Neural cell (in vitro differentiated cells): ENCODE results near the gene ROBO1.

Experiments
- EP300 ChIP-seq: fragments of 450-650 bp; conservative IDR thresholded peaks from 2 replicates; pipeline ENCODE4 v1.6.1; 2014; ENCODE audit warnings: antibody characterized with exemption, mild to moderate bottlenecking, moderate library complexity; ENCODE audit not compliant: poor library complexity, severe bottlenecking
- EZH2 ChIP-seq: fragments of 200-600, 300-800 bp; shearing (Covaris generic), sonication (generic); IDR thresholded peaks from 2 replicates; pipeline ENCODE4 v1.6.1; 2014; ENCODE audit warnings: antibody characterized with exemption, low read length, borderline replicate concordance, mild to moderate bottlenecking; ENCODE audit not compliant: insufficient read depth, poor library complexity, severe bottlenecking
- MXI1 ChIP-seq: fragments of 450-650 bp; conservative IDR thresholded peaks from 2 replicates; pipeline ENCODE4 v1.6.1; 2014; ENCODE audit warnings: antibody characterized with exemption, mild to moderate bottlenecking; ENCODE audit not compliant: poor library complexity, severe bottlenecking
- POLR2AphosphoS5 ChIP-seq: IDR thresholded peaks from 2 replicates; pipeline ENCODE4 v1.6.1; 2012
- RAD21 ChIP-seq: fragments of 450-650 bp; conservative IDR thresholded peaks from 2 replicates; pipeline ENCODE4 v1.6.1; 2014; ENCODE audit warnings: antibody characterized with exemption, mild to moderate bottlenecking, moderate library complexity
- SMC3 ChIP-seq: fragments of 450-650 bp; conservative IDR thresholded peaks from 2 replicates; pipeline ENCODE4 v1.6.1; 2014; ENCODE audit warnings: antibody characterized with exemption, mild to moderate bottlenecking, moderate library complexity; ENCODE audit not compliant: poor library complexity
- TAF1 ChIP-seq: IDR thresholded peaks from 2 replicates; pipeline ENCODE4 v1.6.1; 2012; ENCODE audit warnings: low read depth
- TF ChIP-seq, protein P1 (sequence below): IDR thresholded peaks from 2 replicates; pipeline ENCODE4 v1.6.1; 2012; ENCODE audit warnings: borderline replicate concordance
- TF ChIP-seq, protein P2 (sequence below): fragments of 450-650 bp; IDR thresholded peaks from 2 replicates; pipeline ENCODE4 v1.5.1; 2014; ENCODE audit warnings: antibody characterized with exemption, mild to moderate bottlenecking, moderate library complexity; ENCODE audit not compliant: poor library complexity, severe bottlenecking

- TF ChIP-seq EP300 (no peak), EZH2 (no peak), TAF1 (no peak), MXI1 (no peak), POLR2AphosphoS5 (no peak), SMC3 (no peak), RAD21 (no peak)
- TF ChIP-seq, protein P1, sequence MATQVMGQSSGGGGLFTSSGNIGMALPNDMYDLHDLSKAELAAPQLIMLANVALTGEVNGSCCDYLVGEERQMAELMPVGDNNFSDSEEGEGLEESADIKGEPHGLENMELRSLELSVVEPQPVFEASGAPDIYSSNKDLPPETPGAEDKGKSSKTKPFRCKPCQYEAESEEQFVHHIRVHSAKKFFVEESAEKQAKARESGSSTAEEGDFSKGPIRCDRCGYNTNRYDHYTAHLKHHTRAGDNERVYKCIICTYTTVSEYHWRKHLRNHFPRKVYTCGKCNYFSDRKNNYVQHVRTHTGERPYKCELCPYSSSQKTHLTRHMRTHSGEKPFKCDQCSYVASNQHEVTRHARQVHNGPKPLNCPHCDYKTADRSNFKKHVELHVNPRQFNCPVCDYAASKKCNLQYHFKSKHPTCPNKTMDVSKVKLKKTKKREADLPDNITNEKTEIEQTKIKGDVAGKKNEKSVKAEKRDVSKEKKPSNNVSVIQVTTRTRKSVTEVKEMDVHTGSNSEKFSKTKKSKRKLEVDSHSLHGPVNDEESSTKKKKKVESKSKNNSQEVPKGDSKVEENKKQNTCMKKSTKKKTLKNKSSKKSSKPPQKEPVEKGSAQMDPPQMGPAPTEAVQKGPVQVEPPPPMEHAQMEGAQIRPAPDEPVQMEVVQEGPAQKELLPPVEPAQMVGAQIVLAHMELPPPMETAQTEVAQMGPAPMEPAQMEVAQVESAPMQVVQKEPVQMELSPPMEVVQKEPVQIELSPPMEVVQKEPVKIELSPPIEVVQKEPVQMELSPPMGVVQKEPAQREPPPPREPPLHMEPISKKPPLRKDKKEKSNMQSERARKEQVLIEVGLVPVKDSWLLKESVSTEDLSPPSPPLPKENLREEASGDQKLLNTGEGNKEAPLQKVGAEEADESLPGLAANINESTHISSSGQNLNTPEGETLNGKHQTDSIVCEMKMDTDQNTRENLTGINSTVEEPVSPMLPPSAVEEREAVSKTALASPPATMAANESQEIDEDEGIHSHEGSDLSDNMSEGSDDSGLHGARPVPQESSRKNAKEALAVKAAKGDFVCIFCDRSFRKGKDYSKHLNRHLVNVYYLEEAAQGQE = no peak
- TF ChIP-seq, protein P2, sequence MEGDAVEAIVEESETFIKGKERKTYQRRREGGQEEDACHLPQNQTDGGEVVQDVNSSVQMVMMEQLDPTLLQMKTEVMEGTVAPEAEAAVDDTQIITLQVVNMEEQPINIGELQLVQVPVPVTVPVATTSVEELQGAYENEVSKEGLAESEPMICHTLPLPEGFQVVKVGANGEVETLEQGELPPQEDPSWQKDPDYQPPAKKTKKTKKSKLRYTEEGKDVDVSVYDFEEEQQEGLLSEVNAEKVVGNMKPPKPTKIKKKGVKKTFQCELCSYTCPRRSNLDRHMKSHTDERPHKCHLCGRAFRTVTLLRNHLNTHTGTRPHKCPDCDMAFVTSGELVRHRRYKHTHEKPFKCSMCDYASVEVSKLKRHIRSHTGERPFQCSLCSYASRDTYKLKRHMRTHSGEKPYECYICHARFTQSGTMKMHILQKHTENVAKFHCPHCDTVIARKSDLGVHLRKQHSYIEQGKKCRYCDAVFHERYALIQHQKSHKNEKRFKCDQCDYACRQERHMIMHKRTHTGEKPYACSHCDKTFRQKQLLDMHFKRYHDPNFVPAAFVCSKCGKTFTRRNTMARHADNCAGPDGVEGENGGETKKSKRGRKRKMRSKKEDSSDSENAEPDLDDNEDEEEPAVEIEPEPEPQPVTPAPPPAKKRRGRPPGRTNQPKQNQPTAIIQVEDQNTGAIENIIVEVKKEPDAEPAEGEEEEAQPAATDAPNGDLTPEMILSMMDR = no peak
These were observed 737.6 kb downstream of the ROBO1 start for GRCh38 chr3:79030157-79030556.
